CD4-positive, alpha-beta T cell treated with Interferon alpha-2 for 1 hour (primary cell): ENCODE results near the gene KIAA1210.

ENCODE experiments used
- DNase-seq, 2 donors: peaks; one replicate each; pipeline ENCODE4 v3.0.0-alpha.2; 2020 to 2022

KIAA1210 gene

DNA sequence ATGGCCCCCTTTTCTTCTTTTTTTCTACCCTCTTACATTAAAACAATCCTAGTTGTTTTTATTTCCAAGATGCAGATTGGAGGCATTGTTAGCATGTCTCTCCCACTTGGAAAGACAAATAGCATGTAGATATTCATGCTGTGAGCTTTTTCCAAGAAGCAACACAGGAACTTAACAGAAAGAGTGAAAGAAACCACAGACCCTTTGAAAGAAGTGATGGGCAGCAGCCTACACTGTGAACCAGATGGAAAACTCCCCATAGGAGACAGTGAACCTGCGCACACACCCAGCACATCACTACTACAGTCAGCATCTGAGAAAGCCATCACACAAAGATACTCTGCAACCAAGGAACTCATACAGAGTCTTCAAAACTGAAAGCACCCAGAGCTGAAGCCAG, 37.0 kb downstream of the KIAA1210 start:
- no peak for DNase-seq

DNA sequence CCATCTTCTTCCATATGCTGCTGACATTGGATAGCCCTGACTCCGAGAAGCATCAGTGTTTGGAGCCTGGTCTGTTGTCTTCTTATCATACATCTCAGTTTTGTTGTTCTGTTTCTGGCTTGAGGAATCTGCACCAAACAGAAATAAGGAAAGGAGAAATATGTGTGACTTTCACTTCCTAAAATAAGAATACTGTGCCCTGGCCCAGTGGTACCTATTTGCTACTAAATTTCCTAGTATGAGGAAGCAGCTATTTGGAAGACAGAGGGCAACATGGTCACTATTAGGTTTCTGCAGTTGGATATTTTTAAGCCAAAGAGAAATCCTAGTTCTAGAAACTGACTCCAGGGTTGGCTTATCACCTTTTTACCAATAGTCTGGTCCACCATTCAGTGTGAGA, 38.0 kb downstream of the KIAA1210 start:
- DNase-seq = no peak

DNA sequence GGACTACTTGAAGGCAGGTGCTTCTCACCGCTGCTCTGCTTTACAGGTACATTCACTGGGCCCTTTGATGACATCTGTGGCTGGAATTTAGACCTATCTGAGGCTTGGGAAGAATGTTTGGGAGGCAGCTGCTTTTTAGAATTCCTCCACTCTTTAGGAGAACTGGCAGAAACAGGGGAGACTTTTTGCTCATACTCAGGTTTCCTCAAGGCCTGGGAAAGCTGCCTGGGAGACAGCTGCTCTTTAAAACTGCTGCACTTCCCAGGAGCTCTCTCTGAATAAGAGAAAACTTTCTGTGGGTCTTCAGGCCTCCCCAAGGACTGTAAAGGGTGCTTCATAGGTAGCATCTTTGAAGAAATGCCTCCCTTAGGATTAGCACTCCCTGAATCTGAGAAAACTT, 40.5 kb downstream of the KIAA1210 start:
- DNase-seq = no peak

DNA sequence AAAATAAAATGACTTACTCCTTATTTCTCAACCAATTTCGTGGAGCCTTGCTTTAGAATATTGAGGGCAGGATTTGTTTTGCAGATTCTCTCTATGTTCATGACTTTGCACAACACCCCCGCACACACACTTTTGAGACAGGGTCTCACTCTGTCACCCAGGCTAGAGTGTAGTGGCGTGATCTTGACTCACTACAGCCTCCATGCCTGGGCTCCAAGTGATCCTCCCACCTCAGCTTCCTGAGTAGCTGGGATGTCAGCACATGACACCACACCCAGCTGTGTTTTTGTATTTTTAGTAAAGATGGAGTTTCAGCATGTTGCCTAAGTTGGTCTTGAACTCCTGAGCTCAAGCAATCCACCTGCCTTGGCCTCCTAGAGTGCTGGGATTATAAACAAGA, 42.8 kb downstream of the KIAA1210 start:
- DNase-seq = no peak

DNA sequence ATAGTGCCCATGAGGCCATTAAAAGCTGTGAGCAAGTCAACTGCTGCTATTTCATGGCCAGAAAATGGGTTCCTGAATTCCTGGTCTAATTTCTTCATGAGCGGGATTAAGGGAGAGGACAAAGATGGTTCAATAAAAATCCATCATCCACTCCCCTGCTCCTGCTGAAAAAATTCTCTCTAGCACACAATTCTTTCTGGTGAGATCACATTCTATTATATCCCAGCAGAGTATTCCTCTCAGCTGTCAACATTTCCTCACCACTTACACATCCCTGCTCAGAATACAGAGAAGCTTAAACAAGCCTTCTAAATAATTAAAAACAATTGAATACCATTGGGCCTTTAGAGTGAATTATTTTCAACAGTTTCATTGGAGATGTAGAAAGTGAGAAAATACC, 45.3 kb downstream of the KIAA1210 start:
- no peak for DNase-seq

DNA sequence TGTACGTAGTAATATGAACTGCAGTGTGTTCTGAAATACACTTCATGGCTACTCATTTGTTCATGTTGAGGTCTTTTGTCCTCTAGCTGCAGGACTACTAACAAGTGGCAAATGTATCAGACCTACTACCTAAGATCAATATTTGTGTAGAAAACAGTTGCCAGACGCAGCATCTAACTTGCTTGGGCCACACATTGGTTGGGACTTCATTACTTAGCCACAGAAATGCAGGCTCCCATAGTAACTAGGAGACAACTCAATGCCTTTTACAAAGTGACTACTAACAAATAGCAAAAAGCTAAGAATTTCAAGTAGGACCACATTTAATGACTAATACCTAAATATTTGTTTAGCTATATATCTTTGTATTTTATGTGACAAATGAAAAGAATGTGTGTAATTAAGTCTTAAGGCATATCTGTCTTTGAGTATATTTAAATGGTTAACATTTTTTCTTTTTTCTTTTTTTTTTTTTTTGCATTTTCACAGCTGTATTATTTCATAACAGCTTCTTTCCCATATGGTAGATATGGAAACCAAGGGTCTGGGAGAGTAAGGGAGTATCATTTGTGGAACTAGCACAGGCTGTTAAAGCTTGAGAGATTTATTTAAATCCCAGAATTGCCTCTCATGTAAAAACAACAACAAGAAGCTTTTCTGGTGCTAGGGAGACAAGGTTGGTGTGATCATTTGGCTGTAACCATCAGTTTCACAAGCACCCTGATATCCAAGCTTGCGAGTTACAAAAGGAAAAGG, 52.2 kb downstream of the KIAA1210 start:
- no peak for DNase-seq

DNA sequence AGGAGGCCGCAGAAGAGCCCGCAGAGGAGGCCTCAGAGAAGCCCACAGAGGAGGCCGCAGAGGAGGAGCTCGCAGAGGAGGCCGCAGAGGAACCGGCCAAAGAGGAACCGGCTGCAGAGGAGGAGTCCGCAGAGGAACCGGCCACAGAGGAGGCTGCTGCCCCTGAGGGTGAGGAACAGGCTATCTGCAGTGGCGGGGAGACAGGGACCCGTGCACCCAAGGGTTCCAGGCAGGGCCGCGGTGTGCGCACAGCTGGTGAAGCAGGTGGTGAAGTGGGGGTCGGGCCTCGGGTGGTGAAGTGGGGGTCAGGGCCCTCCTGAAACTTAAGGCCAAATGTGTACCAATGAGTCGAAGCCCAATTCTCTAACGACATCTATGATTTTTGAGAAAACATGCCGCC, 53.7 kb downstream of the KIAA1210 start:
- DNase-seq = no peak

DNA sequence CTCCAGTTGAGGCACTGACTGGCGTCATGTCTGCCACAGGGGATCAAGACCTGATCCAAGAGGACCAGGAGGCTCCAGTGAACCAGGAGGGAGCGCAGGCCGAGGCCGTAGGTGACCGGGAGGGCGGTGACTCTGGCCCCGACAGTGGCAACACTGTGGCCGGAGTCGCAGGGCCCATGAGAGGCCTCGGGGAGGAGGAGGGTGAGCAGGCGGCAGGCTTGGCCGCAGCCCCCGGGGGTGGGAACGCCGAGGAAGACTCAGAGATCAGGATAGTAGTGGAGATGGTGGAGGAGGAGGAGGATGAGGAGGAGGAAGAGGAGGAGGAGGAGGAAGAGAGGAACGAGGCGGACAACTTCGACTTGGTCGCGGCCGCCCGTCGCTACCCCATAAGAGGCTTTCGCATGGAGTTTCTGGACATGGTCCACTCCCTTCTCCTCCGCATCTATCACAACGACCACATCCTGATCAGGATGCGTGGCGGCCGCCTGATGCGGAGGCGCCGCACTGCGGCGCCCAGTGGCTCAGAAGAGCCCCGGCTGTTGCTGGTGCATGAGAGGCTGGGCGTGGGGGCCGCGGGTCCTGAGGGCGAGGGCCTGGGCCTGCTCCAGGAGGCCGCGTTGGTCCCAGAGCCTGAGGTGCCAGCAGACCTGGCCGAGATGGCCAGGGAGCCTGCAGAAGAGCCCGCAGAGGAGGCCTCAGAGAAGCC, 54.3 kb downstream of the KIAA1210 start:
- DNase-seq = no peak

DNA sequence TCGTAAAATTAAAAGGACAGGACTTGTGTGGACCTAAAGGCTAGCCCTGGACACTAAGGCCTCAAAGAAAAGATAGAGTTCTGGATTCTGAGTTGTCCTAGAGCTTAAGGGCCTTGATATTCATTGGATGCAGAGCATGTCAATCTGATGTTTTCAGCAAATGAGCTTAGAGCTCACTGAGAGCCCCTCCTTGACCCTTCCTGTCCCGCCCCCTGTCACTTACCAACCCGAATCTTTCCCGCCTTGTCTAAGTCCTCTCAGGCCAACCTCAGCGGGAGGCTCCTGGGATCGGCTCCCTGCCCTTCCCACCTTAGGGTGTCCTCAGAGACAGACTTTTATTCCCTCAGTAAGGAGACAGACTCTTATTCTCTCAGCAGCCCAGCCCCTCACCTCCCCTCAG, 54.9 kb downstream of the KIAA1210 start, which contains the start of gene CT47C1:
Gene CT47C1, plus strand, starts transcription at position 250 of the 400 bp plus-strand sequence. CDS start 233 bp downstream, outside the sequence.
- no peak for DNase-seq

DNA sequence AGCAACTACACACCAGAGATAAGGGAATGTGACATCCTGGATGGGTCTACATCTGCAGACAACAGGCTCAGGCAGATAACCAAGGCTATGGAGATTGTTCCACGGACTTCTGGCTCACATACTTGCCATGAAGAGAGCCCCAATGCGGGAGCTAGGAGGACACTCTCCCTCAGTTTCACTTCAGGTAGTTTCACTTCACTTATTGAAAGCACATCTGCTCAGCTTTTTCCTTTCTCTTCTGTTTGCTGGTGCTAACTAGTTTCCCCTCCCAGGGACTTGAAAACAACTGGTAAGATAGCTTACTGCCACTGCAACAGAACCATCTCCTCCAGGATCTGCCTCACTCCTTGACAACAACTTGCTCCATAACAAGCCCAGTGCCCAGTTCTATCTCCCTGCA, 56.2 kb downstream of the KIAA1210 start:
- DNase-seq = no peak

DNA sequence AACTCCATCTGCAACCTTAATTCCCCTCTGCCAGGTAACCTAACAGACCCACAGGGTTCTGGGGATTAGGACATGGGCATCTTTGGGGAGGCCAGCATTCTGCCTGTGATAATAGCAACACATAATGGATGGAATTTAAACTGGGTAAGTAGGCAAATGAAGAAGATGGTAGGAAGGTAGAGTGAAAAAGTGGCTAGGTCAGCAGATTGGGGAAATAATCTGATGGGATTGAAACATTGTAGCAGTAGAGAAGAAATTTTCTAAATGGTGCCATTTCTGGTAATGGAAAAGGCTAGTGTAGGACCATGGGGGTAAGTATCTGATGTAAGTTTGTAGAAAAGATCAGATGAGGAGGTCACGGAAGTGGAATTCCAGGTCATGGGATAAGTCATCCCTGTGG, 57.9 kb downstream of the KIAA1210 start:
- DNase-seq = no peak

DNA sequence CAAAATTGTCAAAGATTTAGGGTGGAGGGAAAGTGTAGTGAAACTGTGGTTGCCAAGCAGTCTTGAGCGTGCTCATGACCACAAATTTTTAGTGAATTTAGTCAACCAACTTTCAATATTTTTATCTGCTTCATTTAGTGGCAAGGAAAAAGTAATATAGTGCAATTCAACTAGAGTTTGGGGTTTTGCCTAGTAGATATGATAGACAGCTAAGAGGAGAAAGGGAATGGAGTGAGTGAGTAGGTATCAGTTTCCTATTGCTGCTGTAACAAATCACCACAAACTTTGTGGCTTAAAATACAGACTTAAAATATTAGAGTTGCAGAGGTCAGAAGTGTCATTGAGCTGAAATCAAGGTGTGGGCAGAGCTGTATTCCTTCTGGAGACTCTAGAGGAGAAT, 58.5 kb downstream of the KIAA1210 start:
- no peak for DNase-seq

DNA sequence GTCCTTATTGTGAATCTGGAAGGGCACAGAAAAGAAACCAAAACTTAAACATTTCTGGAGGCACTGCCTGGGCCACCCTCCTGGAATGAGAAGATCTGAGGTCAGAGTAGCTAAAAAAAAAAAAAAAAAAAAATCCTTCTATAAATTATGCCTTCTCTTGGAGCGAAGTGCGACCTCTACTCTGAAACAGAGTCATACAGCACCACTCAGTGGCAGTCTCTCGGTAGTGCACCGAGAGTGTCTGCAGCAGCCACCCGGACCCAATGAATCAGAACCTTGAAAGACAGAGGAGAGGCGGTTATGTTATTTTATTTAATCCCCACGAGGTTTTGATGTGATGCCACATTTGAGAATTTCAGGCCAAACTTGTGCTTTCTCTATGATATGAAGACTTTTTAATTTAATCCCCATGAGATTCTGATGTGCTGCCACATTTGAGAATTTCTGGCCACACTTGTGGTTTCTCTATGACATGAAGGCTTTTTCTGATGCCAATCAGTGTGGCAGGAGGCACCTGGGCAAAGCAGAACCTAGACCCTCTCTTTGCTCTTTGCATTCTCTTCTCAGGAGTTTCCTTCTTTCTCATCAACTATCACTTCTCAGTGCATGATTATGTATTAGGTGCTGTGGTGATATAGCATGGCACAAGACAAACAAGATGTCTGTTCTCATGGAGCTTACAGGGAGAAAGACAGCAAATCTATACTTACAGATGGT, 60.4 kb downstream of the KIAA1210 start:
- DNase-seq = peak; percentile 29 to 41

DNA sequence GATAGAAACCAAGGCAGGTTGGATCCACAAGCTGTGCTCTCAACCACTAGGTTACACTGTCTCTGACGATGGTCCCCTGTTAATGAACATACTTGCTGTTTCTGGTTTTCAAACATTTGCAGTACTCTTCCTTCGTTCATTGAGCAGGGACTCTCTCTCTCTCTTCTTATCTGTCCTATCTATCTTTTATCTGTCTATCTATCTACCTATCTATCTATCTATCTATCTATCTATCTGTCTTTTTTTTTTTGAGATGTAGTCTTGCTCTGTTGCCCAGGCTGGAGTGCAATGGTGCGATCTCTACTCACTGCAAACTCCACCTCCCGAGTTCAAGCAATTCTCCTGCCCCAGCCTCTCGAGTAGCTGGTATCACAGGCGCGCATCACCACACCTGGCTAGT, 64.2 kb downstream of the KIAA1210 start:
- DNase-seq = no peak

DNA sequence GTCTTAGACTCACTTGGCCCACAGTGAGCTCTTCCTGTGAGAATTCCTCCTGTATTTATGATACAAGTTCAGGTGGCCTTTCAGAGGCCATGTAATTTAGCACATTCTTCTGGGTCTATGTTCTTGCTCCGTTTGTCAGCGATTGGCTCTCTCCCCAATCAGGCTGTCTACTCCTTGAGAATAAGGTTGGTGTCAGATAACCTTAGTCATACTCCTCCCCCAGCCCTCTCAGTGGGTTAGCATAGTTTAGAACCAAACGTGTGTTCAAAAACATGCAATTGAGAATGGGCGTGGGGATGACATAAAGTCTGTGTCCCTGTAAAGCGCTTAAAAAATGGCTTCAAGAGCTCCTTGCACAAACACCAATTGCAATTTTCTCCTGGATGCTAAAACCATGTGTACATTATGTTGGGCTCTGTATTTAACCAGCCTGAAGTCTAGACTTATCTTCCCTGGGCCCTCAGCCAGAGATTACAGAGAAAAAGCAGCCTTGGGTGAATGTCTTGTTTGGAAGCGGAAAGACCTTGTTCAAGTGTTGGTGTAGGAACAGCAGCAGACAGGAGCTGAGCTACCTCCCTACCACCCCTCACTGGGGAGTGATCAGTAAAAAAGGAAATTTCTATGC, 64.8 kb downstream of the KIAA1210 start:
- no peak for DNase-seq

DNA sequence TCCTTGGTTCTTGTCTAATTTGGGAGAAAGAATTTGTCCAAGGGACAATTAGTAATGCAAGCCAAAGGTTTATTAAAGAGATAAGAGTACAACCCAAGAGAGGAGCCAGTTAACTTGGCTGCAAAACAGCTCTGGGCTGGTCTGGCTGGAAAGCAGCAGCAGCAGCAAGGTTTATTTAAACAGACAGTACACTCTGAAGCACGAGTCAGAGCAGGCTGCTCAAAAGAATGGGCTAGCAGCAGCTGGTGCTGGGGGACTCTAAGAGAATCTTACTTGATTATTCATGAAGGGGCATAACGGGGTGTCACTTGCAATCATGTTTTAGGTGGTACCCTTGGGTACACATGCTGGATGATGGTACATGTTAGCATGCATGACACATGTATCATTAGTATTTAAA, 71.9 kb downstream of the KIAA1210 start:
- no peak for DNase-seq

DNA sequence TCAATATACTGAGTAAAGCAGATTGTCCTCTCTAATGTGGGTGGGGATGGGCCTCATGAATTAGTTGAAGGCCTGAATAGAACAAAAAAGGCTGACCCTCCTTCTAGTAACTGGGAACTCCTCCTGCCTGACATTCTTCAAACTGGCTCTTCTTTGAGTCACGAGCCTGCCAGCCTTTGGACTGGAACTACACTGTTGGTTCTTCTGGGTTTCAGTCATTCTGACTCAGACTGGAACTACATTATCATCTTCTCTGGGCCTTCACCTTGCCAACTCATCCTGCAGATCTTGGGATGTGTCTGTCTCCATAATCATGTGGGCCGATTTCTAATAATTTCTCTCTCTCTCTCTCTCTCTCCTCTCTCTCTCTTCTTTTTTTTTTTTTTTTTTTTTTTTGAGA, 81.7 kb downstream of the KIAA1210 start:
- no peak for DNase-seq

DNA sequence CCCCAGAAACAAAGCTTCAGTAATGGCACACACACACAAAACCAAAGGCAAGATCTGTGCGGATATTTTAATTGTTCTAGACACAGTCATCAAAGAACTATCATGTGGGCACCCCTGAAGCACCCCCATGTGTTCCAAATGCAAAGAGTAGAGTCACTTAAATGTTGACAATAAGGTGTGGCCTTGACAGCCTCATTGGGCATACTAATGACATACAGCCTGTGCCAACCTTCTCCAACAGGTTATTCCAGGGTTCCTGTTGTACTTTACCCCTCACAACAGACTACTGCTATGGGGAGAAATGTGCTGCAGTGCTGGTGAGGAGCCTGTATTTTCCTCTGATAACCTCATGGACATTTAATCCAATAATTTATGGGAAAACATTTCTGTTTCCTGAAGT, 84.6 kb downstream of the KIAA1210 start:
- DNase-seq = no peak

DNA sequence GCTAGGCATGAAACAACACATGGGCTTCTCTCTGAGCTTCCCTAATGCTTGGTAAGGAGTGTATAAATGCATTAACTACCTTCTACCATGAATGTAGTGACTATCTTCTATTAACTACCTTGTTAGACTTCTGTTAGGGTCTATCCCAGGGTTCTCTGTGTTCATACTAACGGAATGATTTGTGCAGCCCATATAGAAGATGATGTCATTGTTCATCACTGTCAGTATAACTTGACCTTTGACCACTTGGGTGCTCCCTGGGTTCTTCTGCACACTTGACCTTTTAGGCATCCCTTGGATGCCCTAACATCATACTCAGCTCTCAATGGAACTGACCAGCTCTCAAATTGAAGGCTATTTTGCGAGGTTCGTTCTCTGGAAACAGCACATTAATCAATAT, 85.6 kb downstream of the KIAA1210 start:
- no peak for DNase-seq

DNA sequence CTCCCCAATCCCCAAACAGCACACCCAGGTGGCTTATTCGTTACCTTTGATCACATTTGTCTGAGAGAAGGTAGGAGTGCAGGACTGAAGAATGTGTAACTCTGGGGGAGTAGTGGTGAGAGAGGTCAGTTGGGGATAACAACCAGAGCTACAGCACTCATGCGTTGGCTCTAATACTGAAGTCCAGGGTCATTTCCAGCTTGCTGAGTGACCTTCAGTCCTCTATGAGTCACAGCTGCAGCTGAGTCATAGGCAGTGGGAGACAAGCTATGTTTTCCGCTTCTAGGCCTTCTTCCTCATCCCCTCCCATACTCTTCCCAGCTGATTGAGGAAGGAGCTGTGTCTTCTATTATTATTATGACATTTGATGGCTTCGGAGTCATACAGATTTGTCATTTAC, 86.4 kb downstream of the KIAA1210 start:
- peak in 1 of 2 donors; percentile 16 for DNase-seq

DNA sequence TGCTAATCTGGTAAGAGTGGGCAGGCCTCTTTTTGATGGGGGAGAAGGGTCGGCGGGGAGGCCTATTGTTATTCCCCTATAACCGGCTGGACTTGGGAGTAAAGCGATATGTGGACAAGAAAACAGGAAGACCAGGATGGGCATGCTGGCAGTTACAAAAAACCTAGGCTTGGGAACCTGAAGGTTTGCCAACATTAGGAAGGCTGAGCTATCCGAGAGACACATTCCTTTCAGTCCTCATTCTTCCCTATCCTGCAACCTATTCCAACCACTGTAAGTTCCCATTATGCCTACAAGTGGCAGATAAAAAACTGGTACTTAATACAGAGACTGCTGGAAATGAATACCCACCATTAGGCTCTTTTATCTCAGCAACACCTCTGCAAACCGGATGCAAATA, 87.2 kb downstream of the KIAA1210 start:
- no peak for DNase-seq

DNA sequence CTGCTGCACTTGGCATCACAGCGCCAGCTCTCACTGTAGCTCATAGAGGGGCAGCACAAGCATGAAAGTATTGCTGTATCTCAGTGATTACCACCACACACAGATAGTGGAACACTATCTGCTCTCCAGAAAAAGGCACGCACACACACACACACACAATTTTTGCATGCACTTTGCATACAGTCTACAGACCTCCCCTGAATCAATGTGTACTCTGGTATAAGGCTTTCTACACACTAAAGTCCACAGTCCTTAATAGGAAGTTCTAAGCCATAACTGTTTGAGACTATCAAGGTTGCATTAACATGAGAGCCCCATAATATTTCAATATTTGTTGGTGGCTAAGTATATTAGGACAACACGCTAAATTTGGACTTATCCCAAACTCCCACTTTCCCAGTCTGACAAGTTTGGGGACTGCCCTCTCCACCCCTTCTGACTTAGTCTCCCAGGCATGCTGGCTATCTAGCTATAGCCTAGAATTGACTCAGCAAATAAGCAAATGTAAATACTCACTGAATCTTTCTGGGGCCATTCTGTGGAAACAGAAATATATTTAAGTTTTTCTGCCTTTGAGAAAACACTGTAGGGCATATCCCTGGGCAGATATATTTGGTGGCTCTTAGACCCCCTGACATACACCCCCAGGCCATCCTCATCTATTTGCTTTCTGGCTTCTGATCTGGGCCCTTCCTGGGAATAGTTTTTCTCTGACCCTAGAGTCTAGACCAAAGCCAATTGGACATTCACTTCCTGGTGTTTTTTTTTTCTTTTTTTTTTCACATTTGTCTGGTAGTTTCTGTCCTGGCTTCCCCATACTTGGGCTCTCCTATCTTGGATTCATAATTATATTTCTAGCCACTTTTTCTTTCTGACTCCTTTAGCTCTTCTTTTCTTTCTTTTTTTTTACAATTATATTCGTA, 91.2 kb downstream of the KIAA1210 start:
- no peak for DNase-seq
